Measurements from ENCODE around the gene ARHGEF17. TPM values are rescaled to one million over a fixed set of nuclear protein-coding genes. Genes with fewer than 3 reads are reported as not detected.
A peak's percentile ranks its signal among the peaks of the same experiment; 100 is the strongest.

ARHGEF17 gene
- total and polyA plus RNA-seq, 2 of the 13 experiments (the other 11 are each of a cell fraction or from before 2014, with no cell fraction given): 10.7 to 28.8 TPM

DNA sequence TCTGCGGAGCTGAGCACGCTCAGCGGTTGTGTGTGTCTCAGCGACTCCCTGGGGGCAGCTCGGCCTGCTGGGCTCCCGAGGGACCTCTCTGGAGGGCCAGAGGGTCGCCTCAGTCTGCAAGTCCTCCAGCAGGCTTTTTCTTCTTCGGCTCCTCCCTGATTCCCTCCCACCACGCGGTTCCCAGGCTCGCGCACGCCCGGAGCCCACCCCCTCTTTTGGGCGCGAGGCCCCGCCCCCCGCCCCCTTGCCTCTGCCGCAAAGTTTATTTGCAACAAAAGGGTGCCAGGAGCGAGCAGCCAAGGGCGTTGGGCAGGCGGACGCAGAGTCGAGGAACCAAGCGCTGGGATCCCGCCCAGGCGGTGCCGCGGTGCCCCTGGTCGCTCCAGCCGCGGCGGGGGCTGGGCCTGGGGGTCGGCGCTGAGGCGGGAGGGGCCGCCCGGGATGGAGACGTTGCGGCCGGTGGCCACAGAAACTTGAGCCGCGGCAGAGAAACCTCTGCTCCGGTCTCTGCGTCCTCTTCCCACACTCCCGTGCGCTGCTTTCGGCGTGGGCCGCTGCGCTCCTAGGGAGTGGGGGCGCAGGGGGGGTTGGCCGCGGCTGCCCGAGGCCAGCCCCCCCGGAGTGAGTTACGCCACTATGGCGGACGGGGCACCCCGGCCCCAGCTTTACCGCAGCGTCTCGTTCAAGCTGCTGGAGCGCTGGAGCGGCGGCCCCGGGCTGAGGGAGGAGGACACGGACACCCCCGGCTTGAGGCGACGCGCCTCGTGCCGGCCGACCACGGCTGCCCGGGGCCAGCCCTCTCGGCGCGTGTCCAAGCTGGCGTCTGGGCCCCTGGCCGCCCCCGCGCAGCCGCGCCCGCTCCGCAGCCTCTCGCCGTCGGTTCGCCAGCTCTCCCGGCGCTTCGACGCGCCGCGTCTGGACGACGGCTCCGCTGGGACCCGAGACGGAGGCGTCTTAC, at the start of gene ARHGEF17 (continued):
- TF ChIP-seq, protein P1, sequence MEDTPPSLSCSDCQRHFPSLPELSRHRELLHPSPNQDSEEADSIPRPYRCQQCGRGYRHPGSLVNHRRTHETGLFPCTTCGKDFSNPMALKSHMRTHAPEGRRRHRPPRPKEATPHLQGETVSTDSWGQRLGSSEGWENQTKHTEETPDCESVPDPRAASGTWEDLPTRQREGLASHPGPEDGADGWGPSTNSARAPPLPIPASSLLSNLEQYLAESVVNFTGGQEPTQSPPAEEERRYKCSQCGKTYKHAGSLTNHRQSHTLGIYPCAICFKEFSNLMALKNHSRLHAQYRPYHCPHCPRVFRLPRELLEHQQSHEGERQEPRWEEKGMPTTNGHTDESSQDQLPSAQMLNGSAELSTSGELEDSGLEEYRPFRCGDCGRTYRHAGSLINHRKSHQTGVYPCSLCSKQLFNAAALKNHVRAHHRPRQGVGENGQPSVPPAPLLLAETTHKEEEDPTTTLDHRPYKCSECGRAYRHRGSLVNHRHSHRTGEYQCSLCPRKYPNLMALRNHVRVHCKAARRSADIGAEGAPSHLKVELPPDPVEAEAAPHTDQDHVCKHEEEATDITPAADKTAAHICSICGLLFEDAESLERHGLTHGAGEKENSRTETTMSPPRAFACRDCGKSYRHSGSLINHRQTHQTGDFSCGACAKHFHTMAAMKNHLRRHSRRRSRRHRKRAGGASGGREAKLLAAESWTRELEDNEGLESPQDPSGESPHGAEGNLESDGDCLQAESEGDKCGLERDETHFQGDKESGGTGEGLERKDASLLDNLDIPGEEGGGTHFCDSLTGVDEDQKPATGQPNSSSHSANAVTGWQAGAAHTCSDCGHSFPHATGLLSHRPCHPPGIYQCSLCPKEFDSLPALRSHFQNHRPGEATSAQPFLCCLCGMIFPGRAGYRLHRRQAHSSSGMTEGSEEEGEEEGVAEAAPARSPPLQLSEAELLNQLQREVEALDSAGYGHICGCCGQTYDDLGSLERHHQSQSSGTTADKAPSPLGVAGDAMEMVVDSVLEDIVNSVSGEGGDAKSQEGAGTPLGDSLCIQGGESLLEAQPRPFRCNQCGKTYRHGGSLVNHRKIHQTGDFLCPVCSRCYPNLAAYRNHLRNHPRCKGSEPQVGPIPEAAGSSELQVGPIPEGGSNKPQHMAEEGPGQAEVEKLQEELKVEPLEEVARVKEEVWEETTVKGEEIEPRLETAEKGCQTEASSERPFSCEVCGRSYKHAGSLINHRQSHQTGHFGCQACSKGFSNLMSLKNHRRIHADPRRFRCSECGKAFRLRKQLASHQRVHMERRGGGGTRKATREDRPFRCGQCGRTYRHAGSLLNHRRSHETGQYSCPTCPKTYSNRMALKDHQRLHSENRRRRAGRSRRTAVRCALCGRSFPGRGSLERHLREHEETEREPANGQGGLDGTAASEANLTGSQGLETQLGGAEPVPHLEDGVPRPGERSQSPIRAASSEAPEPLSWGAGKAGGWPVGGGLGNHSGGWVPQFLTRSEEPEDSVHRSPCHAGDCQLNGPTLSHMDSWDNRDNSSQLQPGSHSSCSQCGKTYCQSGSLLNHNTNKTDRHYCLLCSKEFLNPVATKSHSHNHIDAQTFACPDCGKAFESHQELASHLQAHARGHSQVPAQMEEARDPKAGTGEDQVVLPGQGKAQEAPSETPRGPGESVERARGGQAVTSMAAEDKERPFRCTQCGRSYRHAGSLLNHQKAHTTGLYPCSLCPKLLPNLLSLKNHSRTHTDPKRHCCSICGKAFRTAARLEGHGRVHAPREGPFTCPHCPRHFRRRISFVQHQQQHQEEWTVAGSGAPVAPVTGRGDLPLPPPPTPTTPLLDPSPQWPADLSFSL (CRISPR knock-in tag; IDR thresholded peaks at IDR 0.05): no peak
- TF ChIP-seq ZFAT (CRISPR knock-in tag; conservative IDR thresholded peaks at IDR 0.05) (no peak), DRAP1 (CRISPR knock-in tag; IDR thresholded peaks at IDR 0.05) (peak; percentile 46; the same call in 1 of the 2 replicates), TBX2 (CRISPR knock-in tag; IDR thresholded peaks at IDR 0.05; ENCODE audit: borderline replicate concordance) (peak; percentile 59), AGO2 (optimal IDR thresholded peaks at IDR 0.05; ENCODE audit: low read depth, low read length) (peak; percentile 66), TFDP1 (CRISPR knock-in tag; IDR thresholded peaks at IDR 0.05; ENCODE audit: borderline replicate concordance) (peak; percentile 24; the same call in 1 of the 2 replicates), ZNF770 (CRISPR knock-in tag; IDR thresholded peaks at IDR 0.05) (no peak), ZBTB7A (CRISPR knock-in tag; IDR thresholded peaks at IDR 0.05) (peak; percentile 80), ZNF124 (CRISPR knock-in tag; IDR thresholded peaks at IDR 0.05) (no peak), NPAS2 (CRISPR knock-in tag; IDR thresholded peaks at IDR 0.05; ENCODE audit: borderline replicate concordance) (no peak), FOXM1 (CRISPR knock-in tag; IDR thresholded peaks at IDR 0.05) (no peak), ZNF367 (CRISPR knock-in tag; IDR thresholded peaks at IDR 0.05; ENCODE audit: borderline replicate concordance) (no peak), ZNF710 (CRISPR knock-in tag; IDR thresholded peaks at IDR 0.05; ENCODE audit: borderline replicate concordance) (0 out of 2 replicates have a peak, but pooled peaks have one; percentile 5), ZNF543 (CRISPR knock-in tag; IDR thresholded peaks at IDR 0.05) (no peak)

Data from HepG2 (cell line).